ENCODE results near the gene FICD. TPM values are rescaled to one million over a fixed set of nuclear protein-coding genes. Genes with fewer than 3 reads are reported as not detected.

The FICD gene
- total RNA-seq, 2 experiments from 2014 or later: 2.7 to 3.2 TPM

DNA sequence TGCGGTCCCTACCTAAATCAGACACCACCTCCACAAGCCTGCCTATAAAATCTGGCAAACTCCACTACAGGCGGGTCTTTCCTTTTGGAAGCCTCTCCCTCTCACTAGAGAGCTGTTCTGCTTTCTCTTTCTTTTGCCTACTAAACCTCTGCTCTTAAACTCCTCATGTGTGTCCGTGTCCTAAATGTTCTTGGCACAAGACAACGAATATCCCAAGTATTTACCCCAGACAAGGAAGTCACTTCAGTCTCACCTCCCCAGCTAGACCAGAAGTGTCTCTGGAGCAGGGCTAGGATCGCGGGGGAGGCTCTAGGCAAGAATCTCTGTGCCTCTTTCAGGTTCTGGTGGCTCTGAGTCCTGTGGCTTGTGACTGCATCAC is 37.2 kb upstream of the FICD start:
- Histone ChIP-seq H3K4me1 (ENCODE audit: insufficient read depth, low read length) (no peaks in the 10 kb centered on the region), H3K27me3 (ENCODE audit: control insufficient read depth in 1 of 2, insufficient read depth in 2 of 2, low read length in 2 of 2) (peaks cover 0 to 5% of the 10 kb centered on the region in 2 experiments), H3K27ac (ENCODE audit: low read depth in 1 of 2, low read length in 2 of 2) (no peak overlapping the region), H3K4me3 (ENCODE audit: low read length) (no peak overlapping the region), H3K9me3 (ENCODE audit: control insufficient read depth in 1 of 2, insufficient read depth in 1 of 2, low read length in 2 of 2) (peaks cover 0 to 4% of the 10 kb centered on the region in 2 experiments), H3K36me3 (ENCODE audit: insufficient read depth, low read length) (no peaks in the 10 kb centered on the region)
- H3K36me3 Mint-ChIP-seq (ENCODE audit: low read depth): no peaks in the 10 kb centered on the region
- peaks cover 55% of the 10 kb centered on the region for H3K27me3 Mint-ChIP-seq
- POLR2A ChIA-PET: no interaction called here
- H3K27ac Mint-ChIP-seq: no peak overlapping the region
- H3K4me3 Mint-ChIP-seq: no peak overlapping the region
- CTCF ChIA-PET: no interaction called here
- ATAC-seq (ENCODE audit: poor library complexity): no peak
- intact Hi-C loops (cut with DNase I, micrococcal nuclease): no loop called here
- TF ChIP-seq, protein P1, sequence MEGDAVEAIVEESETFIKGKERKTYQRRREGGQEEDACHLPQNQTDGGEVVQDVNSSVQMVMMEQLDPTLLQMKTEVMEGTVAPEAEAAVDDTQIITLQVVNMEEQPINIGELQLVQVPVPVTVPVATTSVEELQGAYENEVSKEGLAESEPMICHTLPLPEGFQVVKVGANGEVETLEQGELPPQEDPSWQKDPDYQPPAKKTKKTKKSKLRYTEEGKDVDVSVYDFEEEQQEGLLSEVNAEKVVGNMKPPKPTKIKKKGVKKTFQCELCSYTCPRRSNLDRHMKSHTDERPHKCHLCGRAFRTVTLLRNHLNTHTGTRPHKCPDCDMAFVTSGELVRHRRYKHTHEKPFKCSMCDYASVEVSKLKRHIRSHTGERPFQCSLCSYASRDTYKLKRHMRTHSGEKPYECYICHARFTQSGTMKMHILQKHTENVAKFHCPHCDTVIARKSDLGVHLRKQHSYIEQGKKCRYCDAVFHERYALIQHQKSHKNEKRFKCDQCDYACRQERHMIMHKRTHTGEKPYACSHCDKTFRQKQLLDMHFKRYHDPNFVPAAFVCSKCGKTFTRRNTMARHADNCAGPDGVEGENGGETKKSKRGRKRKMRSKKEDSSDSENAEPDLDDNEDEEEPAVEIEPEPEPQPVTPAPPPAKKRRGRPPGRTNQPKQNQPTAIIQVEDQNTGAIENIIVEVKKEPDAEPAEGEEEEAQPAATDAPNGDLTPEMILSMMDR (IDR thresholded peaks at IDR 0.05): no peak
- H3K9me3 Mint-ChIP-seq: no peaks in the 10 kb centered on the region
- H3K4me1 Mint-ChIP-seq (ENCODE audit: low read depth): no peaks in the 10 kb centered on the region
- DNase-seq: no peak

DNA sequence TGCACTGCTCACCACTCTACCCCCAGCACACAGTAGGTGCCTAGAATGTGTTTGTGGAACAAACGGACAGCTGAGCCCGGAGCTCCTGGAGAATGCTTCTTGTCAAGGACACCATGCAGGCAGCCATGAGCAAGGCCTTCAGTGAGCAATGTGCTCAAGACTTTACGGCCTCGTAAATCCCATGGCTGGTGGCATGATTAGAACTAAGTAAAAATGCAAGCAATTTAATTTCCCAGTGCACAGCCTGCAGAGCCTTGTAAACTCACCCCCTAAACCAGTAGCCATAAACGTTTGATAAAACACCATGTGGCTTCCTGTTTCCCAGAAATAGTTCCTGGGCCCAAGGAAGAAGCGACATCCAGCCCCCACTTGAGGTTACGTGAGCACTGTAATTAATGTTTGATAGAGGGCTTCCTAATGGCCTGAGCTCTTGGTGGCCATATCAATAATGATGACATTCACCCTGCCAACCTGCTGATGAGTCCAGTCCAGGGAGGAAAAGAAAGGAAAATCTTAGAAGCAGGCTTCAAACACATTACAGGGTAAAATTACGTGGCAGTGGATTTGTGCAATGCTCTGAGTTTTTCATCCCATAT is 36.4 kb upstream of the FICD start:
- no peak overlapping the region for H3K27ac Mint-ChIP-seq
- POLR2A ChIA-PET: no interaction called here
- no peaks in the 10 kb centered on the region for H3K9me3 Mint-ChIP-seq
- no peaks in the 10 kb centered on the region for H3K36me3 ChIP-seq (ENCODE audit: insufficient read depth, low read length)
- no peak for ATAC-seq (ENCODE audit: poor library complexity)
- no peak overlapping the region for H3K4me3 Mint-ChIP-seq
- CTCF ChIA-PET: no interaction called here
- DNase-seq: no peak
- no peaks in the 10 kb centered on the region for H3K36me3 Mint-ChIP-seq (ENCODE audit: low read depth)
- H3K4me1 ChIP-seq (ENCODE audit: insufficient read depth, low read length): no peaks in the 10 kb centered on the region
- intact Hi-C loops (cut with DNase I, micrococcal nuclease): no loop called here
- H3K27ac ChIP-seq (ENCODE audit: low read depth in 1 of 2, low read length in 2 of 2): no peak overlapping the region
- H3K27me3 ChIP-seq (ENCODE audit: control insufficient read depth in 1 of 2, insufficient read depth in 2 of 2, low read length in 2 of 2): peaks cover 0 to 7% of the 10 kb centered on the region in 2 experiments
- peaks cover 0 to 4% of the 10 kb centered on the region in 2 experiments for H3K9me3 ChIP-seq (ENCODE audit: control insufficient read depth in 1 of 2, insufficient read depth in 1 of 2, low read length in 2 of 2)
- no peaks in the 10 kb centered on the region for H3K4me1 Mint-ChIP-seq (ENCODE audit: low read depth)
- H3K27me3 Mint-ChIP-seq: peaks cover 55% of the 10 kb centered on the region
- H3K4me3 ChIP-seq (ENCODE audit: low read length): no peak overlapping the region
- TF ChIP-seq, protein P1 (IDR thresholded peaks at IDR 0.05): no peak

DNA sequence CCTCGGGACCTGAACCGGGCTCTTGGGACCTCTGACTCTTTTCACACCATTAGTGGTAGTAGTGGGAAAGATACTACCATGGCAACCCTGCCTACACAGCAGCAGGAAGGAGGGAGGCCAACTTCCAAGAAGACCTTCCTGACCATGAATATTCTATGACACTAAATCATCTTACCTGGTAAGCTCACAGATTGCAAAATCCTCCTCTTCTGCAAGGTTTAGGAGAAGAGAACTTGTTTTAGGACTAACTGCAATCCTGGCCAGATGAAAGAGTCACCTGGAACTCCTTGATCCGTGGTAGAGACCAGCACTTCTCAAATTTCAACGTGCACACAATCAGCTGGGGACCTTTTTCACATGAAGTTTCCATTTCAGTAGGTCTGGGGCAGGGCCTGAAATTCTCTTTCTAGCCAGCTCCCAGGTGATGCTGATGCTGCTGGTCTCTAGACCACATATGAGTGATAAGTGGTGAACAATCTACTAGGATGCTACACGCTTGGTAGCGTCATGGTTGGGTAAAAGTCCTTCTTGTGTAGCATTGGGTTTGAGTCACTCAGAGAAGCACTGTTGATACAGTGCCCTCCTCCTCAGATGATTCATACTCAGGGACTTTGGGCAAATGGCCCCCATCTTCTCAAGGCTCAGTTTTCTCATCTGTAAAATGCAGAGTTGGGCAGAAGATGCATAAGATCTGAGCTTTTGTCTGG is 35.6 kb upstream of the FICD start:
- Histone ChIP-seq H3K9me3 (ENCODE audit: control insufficient read depth in 1 of 2, insufficient read depth in 1 of 2, low read length in 2 of 2) (peaks cover 0 to under 1% of the 10 kb centered on the region in 2 experiments), H3K4me1 (ENCODE audit: insufficient read depth, low read length) (no peaks in the 10 kb centered on the region), H3K36me3 (ENCODE audit: insufficient read depth, low read length) (no peaks in the 10 kb centered on the region), H3K4me3 (ENCODE audit: low read length) (no peak overlapping the region), H3K27me3 (ENCODE audit: control insufficient read depth in 1 of 2, insufficient read depth in 2 of 2, low read length in 2 of 2) (peaks cover 0 to 7% of the 10 kb centered on the region in 2 experiments), H3K27ac (ENCODE audit: low read depth in 1 of 2, low read length in 2 of 2) (no peak overlapping the region)
- POLR2A ChIA-PET: no interaction called here
- no peaks in the 10 kb centered on the region for H3K36me3 Mint-ChIP-seq (ENCODE audit: low read depth)
- no peak for DNase-seq
- peaks cover 59% of the 10 kb centered on the region for H3K27me3 Mint-ChIP-seq
- no peak for ATAC-seq (ENCODE audit: poor library complexity)
- CTCF ChIA-PET: no interaction called here
- intact Hi-C loops (cut with DNase I, micrococcal nuclease): no loop called here
- H3K4me3 Mint-ChIP-seq: no peak overlapping the region
- H3K9me3 Mint-ChIP-seq: no peaks in the 10 kb centered on the region
- H3K27ac Mint-ChIP-seq: no peak overlapping the region
- TF ChIP-seq, protein P1 (IDR thresholded peaks at IDR 0.05): no peak
- no peaks in the 10 kb centered on the region for H3K4me1 Mint-ChIP-seq (ENCODE audit: low read depth)

All from CD4-positive, alpha-beta T cell (primary cell).